ENCODE measurements around the gene NINL. TPM values are rescaled to one million over a fixed set of nuclear protein-coding genes. Genes with fewer than 3 reads are reported as not detected.

The NINL gene
- total and polyA plus RNA-seq, 4 donors = 1.9 to 3.6 (median 2.8) TPM

DNA sequence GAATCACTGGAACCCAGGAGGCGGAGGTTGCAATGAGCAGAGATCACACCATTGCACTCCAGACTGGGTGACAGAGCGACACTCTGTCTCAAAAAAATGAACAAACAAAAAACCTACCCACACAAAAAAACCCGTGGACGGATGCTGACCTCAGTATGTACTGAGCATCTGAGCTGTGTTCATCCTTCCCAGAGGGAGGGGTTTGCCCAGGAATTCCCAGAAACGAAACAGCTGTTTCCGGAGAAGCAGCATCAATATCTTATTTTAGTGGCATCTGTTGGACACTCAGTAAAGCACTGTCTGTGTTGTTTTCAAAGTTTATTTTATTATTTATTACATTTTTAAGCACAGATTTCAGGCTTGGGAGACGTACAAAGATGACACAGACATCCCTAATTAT, 19.8 kb upstream of the NINL start:
- 74% methylated on average over 7 of the region's 7 CpGs for WGBS
- Histone ChIP-seq H3K4me1 (ENCODE audit: control insufficient read depth in 4 of 4, insufficient read depth in 4 of 4, low read length in 3 of 4) (peaks cover 3 to 5% (median 4%) of the 10 kb centered on the region in 4 donors), H3K27me3 (ENCODE audit: control insufficient read depth in 4 of 4, insufficient read depth in 4 of 4, low read length in 3 of 4) (no peaks in the 10 kb centered on the region), H3K36me3 (ENCODE audit: control insufficient read depth in 4 of 4, insufficient read depth in 3 of 4, low read depth in 1 of 4, low read length in 3 of 4) (no peaks in the 10 kb centered on the region), H3K9me3 (ENCODE audit: control insufficient read depth in 4 of 4, low read length in 3 of 4) (no peaks in the 10 kb centered on the region), H3K27ac (ENCODE audit: low read depth in 1 of 2, low read length in 2 of 2) (no peak overlapping the region), H3K9ac (ENCODE audit: low read depth in 1 of 2, low read length in 2 of 2) (no peak overlapping the region), H3K4me3 (ENCODE audit: low read depth in 1 of 3, low read length in 3 of 3) (no peak overlapping the region)
- DNase-seq (ENCODE audit: low spot score) = no peak
- TF ChIP-seq, protein P1, sequence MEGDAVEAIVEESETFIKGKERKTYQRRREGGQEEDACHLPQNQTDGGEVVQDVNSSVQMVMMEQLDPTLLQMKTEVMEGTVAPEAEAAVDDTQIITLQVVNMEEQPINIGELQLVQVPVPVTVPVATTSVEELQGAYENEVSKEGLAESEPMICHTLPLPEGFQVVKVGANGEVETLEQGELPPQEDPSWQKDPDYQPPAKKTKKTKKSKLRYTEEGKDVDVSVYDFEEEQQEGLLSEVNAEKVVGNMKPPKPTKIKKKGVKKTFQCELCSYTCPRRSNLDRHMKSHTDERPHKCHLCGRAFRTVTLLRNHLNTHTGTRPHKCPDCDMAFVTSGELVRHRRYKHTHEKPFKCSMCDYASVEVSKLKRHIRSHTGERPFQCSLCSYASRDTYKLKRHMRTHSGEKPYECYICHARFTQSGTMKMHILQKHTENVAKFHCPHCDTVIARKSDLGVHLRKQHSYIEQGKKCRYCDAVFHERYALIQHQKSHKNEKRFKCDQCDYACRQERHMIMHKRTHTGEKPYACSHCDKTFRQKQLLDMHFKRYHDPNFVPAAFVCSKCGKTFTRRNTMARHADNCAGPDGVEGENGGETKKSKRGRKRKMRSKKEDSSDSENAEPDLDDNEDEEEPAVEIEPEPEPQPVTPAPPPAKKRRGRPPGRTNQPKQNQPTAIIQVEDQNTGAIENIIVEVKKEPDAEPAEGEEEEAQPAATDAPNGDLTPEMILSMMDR (IDR thresholded peaks at IDR 0.05; ENCODE audit: low read depth, low read length, missing input control) = no peak
- TF ChIP-seq YY1 (IDR thresholded peaks at IDR 0.05) = no peak
- no peak for TF ChIP-seq NR2F2 (IDR thresholded peaks at IDR 0.05)
- TF ChIP-seq, protein P2, sequence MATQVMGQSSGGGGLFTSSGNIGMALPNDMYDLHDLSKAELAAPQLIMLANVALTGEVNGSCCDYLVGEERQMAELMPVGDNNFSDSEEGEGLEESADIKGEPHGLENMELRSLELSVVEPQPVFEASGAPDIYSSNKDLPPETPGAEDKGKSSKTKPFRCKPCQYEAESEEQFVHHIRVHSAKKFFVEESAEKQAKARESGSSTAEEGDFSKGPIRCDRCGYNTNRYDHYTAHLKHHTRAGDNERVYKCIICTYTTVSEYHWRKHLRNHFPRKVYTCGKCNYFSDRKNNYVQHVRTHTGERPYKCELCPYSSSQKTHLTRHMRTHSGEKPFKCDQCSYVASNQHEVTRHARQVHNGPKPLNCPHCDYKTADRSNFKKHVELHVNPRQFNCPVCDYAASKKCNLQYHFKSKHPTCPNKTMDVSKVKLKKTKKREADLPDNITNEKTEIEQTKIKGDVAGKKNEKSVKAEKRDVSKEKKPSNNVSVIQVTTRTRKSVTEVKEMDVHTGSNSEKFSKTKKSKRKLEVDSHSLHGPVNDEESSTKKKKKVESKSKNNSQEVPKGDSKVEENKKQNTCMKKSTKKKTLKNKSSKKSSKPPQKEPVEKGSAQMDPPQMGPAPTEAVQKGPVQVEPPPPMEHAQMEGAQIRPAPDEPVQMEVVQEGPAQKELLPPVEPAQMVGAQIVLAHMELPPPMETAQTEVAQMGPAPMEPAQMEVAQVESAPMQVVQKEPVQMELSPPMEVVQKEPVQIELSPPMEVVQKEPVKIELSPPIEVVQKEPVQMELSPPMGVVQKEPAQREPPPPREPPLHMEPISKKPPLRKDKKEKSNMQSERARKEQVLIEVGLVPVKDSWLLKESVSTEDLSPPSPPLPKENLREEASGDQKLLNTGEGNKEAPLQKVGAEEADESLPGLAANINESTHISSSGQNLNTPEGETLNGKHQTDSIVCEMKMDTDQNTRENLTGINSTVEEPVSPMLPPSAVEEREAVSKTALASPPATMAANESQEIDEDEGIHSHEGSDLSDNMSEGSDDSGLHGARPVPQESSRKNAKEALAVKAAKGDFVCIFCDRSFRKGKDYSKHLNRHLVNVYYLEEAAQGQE (IDR thresholded peaks at IDR 0.05) = no peak
- TF ChIP-seq, protein P3, sequence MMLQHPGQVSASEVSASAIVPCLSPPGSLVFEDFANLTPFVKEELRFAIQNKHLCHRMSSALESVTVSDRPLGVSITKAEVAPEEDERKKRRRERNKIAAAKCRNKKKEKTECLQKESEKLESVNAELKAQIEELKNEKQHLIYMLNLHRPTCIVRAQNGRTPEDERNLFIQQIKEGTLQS (IDR thresholded peaks at IDR 0.05) = no peak
- TF ChIP-seq HNF4G (IDR thresholded peaks at IDR 0.05) = no peak
- TF ChIP-seq GABPA (IDR thresholded peaks at IDR 0.05 in 1 of 2, conservative IDR thresholded peaks at IDR 0.05 in 1 of 2) = no peak
- no peak for TF ChIP-seq SP1 (IDR thresholded peaks at IDR 0.05)
- no peak for TF ChIP-seq TAF1 (conservative IDR thresholded peaks at IDR 0.05)

DNA sequence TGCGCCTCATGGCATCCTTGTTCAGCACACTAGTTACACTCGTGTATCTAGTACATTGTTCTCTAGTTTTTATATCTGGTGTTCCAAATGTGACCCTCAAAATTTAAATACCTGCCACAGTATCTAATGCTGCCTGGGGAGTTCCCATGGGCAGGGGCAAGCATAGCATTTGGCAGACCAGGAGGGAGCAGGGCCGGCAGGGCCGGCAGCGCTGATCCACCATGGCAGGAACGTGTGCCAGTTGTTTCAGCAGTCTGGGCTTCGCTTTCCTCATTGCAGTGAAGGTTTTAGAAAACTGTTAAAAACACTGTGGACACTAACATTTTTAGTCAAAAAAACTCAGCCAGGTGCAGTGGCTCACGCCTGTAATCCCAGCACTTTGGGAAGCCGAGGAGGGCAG, 19.3 kb upstream of the NINL start:
- Histone ChIP-seq H3K27me3 (ENCODE audit: control insufficient read depth in 4 of 4, insufficient read depth in 4 of 4, low read length in 3 of 4) (no peaks in the 10 kb centered on the region), H3K9me3 (ENCODE audit: control insufficient read depth in 4 of 4, low read length in 3 of 4) (no peaks in the 10 kb centered on the region), H3K9ac (ENCODE audit: low read depth in 1 of 2, low read length in 2 of 2) (no peak overlapping the region), H3K36me3 (ENCODE audit: control insufficient read depth in 4 of 4, insufficient read depth in 3 of 4, low read depth in 1 of 4, low read length in 3 of 4) (no peaks in the 10 kb centered on the region), H3K27ac (ENCODE audit: low read depth in 1 of 2, low read length in 2 of 2) (no peak overlapping the region), H3K4me1 (ENCODE audit: control insufficient read depth in 4 of 4, insufficient read depth in 4 of 4, low read length in 3 of 4) (peaks cover 3 to 5% (median 4%) of the 10 kb centered on the region in 4 donors), H3K4me3 (ENCODE audit: low read depth in 1 of 3, low read length in 3 of 3) (no peak overlapping the region)
- no peak for DNase-seq (ENCODE audit: low spot score)
- TF ChIP-seq, protein P4, sequence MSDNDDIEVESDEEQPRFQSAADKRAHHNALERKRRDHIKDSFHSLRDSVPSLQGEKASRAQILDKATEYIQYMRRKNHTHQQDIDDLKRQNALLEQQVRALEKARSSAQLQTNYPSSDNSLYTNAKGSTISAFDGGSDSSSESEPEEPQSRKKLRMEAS (IDR thresholded peaks at IDR 0.05) = no peak
- TF ChIP-seq, protein P5, sequence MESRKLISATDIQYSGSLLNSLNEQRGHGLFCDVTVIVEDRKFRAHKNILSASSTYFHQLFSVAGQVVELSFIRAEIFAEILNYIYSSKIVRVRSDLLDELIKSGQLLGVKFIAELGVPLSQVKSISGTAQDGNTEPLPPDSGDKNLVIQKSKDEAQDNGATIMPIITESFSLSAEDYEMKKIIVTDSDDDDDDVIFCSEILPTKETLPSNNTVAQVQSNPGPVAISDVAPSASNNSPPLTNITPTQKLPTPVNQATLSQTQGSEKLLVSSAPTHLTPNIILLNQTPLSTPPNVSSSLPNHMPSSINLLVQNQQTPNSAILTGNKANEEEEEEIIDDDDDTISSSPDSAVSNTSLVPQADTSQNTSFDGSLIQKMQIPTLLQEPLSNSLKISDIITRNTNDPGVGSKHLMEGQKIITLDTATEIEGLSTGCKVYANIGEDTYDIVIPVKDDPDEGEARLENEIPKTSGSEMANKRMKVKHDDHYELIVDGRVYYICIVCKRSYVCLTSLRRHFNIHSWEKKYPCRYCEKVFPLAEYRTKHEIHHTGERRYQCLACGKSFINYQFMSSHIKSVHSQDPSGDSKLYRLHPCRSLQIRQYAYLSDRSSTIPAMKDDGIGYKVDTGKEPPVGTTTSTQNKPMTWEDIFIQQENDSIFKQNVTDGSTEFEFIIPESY (IDR thresholded peaks at IDR 0.05) = no peak
- TF ChIP-seq YY1 (IDR thresholded peaks at IDR 0.05) (no peak), FOXA2 (IDR thresholded peaks at IDR 0.05) (no peak), HNF4A (conservative IDR thresholded peaks at IDR 0.05) (no peak), HNF4G (IDR thresholded peaks at IDR 0.05) (no peak), SP1 (IDR thresholded peaks at IDR 0.05) (no peak), JUND (IDR thresholded peaks at IDR 0.05) (no peak), TAF1 (conservative IDR thresholded peaks at IDR 0.05) (no peak), FOXA1 (IDR thresholded peaks at IDR 0.05) (no peak), EGR1 (IDR thresholded peaks at IDR 0.05; ENCODE audit: low read depth in 2 of 2) (no peak), RAD21 (IDR thresholded peaks at IDR 0.05) (no peak)
- TF ChIP-seq, protein P1 (IDR thresholded peaks at IDR 0.05; ENCODE audit: low read depth, low read length, missing input control) = no peak
- TF ChIP-seq, protein P2 (IDR thresholded peaks at IDR 0.05) = no peak
- 92% methylated on average over 9 of the region's 9 CpGs for WGBS

Data from liver (tissue), 9 donors.